DMS153 treated with DMSO at 0.1 percent for 48 hours (cell line): ENCODE results near the gene PHLPP1.

Source experiments
- DNase-seq: peaks from one replicate; lab custom pipeline; 2025; ENCODE audit not compliant: unreplicated experiment; lab: John Stamatoyannopoulos, UW

PHLPP1 gene

GRCh38 chr18:62976227-62976626, 260.9 kb downstream of the PHLPP1 start:
- no peak for DNase-seq

GRCh38 chr18:62977512-62977911, 262.2 kb downstream of the PHLPP1 start:
- DNase-seq, result no peak

GRCh38 chr18:62978251-62979049, 263.1 kb downstream of the PHLPP1 start:
- no peak for DNase-seq

GRCh38 chr18:62979176-62979575, 263.8 kb downstream of the PHLPP1 start:
- peak; percentile 81 for DNase-seq

- no peak for DNase-seq
Observed at GRCh38 chr18:62979900-62980299, 264.6 kb downstream of the PHLPP1 start.

- no peak for DNase-seq
Observed at GRCh38 chr18:62981566-62981965, 266.2 kb downstream of the PHLPP1 start.

GRCh38 chr18:62982600-62983251, 267.4 kb downstream of the PHLPP1 start:
- DNase-seq, result peak; percentile 57

- no peak for DNase-seq
Observed at GRCh38 chr18:62984656-62985315, 269.4 kb downstream of the PHLPP1 start.

- DNase-seq, result no peak
Observed at GRCh38 chr18:62986490-62986889, 271.1 kb downstream of the PHLPP1 start.

GRCh38 chr18:62987055-62987830, 271.9 kb downstream of the PHLPP1 start:
- no peak for DNase-seq

- DNase-seq, result no peak
Observed at GRCh38 chr18:62987859-62988258, 272.5 kb downstream of the PHLPP1 start.

GRCh38 chr18:62988471-62988870, 273.1 kb downstream of the PHLPP1 start:
- DNase-seq, result no peak

GRCh38 chr18:62989195-62989594, 273.9 kb downstream of the PHLPP1 start:
- DNase-seq, result no peak

- no peak for DNase-seq
Observed at GRCh38 chr18:62990653-62991052, 275.3 kb downstream of the PHLPP1 start.

- no peak for DNase-seq
Observed at GRCh38 chr18:62991389-62991788, 276.0 kb downstream of the PHLPP1 start.

GRCh38 chr18:62991959-62992358, 276.6 kb downstream of the PHLPP1 start:
- DNase-seq, result no peak

GRCh38 chr18:62992877-62993365, 277.6 kb downstream of the PHLPP1 start:
- no peak for DNase-seq

- DNase-seq, result no peak
Observed at GRCh38 chr18:62996566-62996965, 281.2 kb downstream of the PHLPP1 start.

GRCh38 chr18:62997076-62997475, 281.7 kb downstream of the PHLPP1 start:
- no peak for DNase-seq

GRCh38 chr18:62998443-62998842, 283.1 kb downstream of the PHLPP1 start:
- no peak for DNase-seq

- no peak for DNase-seq
Observed at GRCh38 chr18:62999392-62999791, 284.1 kb downstream of the PHLPP1 start.
